Pulmonary artery endothelial cell (primary cell): ENCODE data around the gene FOXL1. TPM values are rescaled to one million over a fixed set of nuclear protein-coding genes. Genes with fewer than 3 reads are reported as not detected.

Experiments used
- DNase-seq: peaks from one replicate; pipeline ENCODE4 v3.0.0-alpha.2; 2011; ENCODE audit warnings: low read depth, low spot score
- total RNA-seq: library from RNA; depleted of rRNA; stranded (reverse); fragments of >200 nt; gene quantifications from 2 replicates; pipeline ENCODE4 v1.2.3, GENCODE V29; 2014

FOXL1 gene
- total RNA-seq, 1 donor from 2014 or later, result 2.9 TPM

GRCh38 chr16:86604436-86605193 lies 26.3 kb downstream of the FOXL1 start:
- DNase-seq, result no peak

- DNase-seq, result no peak
These were observed 27.6 kb downstream of the FOXL1 start for GRCh38 chr16:86605950-86606349.

GRCh38 chr16:86608301-86608747 lies 30.0 kb downstream of the FOXL1 start:
- no peak for DNase-seq

- DNase-seq, result no peak
These were observed 30.8 kb downstream of the FOXL1 start for GRCh38 chr16:86609115-86609514.

GRCh38 chr16:86609661-86610060 lies 31.3 kb downstream of the FOXL1 start:
- no peak for DNase-seq

GRCh38 chr16:86610779-86611524 lies 32.6 kb downstream of the FOXL1 start:
- DNase-seq, result no peak

GRCh38 chr16:86611525-86611855 lies 33.1 kb downstream of the FOXL1 start:
- DNase-seq, result no peak

- DNase-seq, result no peak
These were observed 33.6 kb downstream of the FOXL1 start for GRCh38 chr16:86611941-86612340.

- no peak for DNase-seq
These were observed 36.4 kb downstream of the FOXL1 start for GRCh38 chr16:86614699-86615098.

- DNase-seq, result peak; percentile 15
These were observed 38.6 kb downstream of the FOXL1 start for GRCh38 chr16:86616906-86617305.

GRCh38 chr16:86618431-86619238 lies 40.3 kb downstream of the FOXL1 start:
- DNase-seq, result no peak

- no peak for DNase-seq
These were observed 41.0 kb downstream of the FOXL1 start for GRCh38 chr16:86619239-86619794.

GRCh38 chr16:86620184-86620583 lies 41.8 kb downstream of the FOXL1 start:
- DNase-seq, result no peak

GRCh38 chr16:86621966-86622365 lies 43.6 kb downstream of the FOXL1 start:
- no peak for DNase-seq

- DNase-seq, result no peak
These were observed 44.6 kb downstream of the FOXL1 start for GRCh38 chr16:86622700-86623615.

- no peak for DNase-seq
These were observed 46.7 kb downstream of the FOXL1 start for GRCh38 chr16:86625029-86625428.

GRCh38 chr16:86625821-86626220 lies 47.5 kb downstream of the FOXL1 start:
- DNase-seq, result no peak

GRCh38 chr16:86626284-86626683 lies 47.9 kb downstream of the FOXL1 start:
- DNase-seq, result no peak

GRCh38 chr16:86626966-86627365 lies 48.6 kb downstream of the FOXL1 start:
- DNase-seq, result no peak

- DNase-seq, result no peak
These were observed 50.3 kb downstream of the FOXL1 start for GRCh38 chr16:86628614-86629013.

- no peak for DNase-seq
These were observed 52.1 kb downstream of the FOXL1 start for GRCh38 chr16:86630471-86630870.
